A172 (cell line): ENCODE measurements around the gene PTGDS. TPM values are rescaled to one million over a fixed set of nuclear protein-coding genes. Genes with fewer than 3 reads are reported as not detected.
A peak's percentile ranks its signal among the peaks of the same experiment; 100 is the strongest.

Experiments
- DNase-seq: peaks from one replicate; pipeline ENCODE4 v3.0.0-alpha.2; 2015; ENCODE audit warnings: low spot score
- total RNA-seq: library from RNA; depleted of rRNA; stranded (reverse); fragments of >200 nt; shearing (Covaris generic); gene quantifications from 2 replicates; pipeline ENCODE4 v1.2.3, GENCODE V29; 2014; rRNA removed

PTGDS gene
- total RNA-seq, 1 experiment from 2014 or later, result not detected

DNA sequence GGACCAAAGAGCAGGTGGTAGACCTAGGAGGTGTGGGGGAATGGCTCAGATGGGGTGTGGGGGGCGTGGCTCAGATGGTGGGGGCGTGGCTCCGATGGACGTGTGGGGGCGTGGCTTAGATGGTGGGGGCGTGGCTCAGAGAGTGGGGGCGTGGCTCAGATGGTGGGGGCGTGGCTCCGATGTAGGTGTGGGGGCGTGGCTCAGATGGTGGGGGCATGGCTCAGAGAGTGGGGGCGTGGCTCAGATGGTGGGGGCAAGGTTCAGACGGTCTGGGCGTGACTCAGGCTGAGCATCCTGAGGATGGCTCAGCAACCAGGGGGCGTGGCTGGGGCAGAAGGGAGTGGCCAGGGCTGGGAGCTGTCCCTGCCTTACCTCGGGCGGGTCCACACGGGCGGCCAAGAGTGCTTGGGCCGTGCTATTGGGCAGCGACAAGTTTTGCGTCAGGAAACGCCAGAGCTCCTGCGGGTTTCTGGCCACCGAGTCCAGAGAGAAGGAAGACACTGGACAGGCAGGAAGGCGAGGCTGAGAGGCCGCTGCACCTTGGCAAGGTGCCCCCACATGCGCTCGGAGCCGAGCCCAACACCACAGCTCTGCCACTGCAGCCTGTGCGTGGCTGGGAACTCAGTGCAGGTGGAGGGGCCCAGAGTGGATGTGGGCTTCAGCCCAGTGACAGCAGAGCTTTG, 44.8 kb downstream of the PTGDS start:
- DNase-seq, result peak; percentile 95

DNA sequence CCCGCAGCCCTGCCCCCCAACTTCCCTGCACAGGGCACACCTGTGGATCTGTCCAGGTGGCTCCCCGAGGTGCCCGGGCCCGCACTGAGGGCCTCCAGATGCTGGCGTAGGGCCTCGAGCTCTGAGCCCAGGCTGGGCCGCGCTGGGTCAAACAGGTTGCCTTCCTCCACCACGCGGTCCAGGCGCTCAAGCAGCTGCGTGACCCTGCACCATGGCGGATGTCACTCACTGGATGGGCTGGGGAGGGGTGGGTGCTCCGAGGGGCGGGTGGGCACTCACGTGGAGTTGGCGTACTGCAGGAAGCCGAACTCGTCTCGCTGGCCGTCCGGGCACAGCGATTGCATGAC, 45.3 kb downstream of the PTGDS start:
- DNase-seq, result no peak

DNA sequence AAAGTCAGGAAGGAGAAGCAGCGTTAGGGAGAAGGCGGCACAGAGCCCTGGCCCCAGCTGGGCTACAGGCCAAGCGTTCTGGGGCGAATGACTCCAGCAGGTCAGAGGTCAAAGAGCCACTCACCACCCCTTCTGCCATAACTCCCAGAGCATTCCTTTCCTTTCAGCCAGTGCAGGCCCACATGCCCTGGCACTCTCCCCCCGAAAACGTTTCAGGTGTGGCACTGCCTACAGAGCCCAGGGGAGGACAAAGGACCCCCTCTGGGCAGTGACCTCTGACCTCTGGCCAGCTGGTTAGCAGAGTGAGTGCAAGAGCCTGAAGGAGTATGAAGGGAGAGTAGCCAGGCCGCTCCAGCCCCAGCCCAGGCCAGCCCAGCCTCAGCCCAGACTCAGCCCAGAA, 45.9 kb downstream of the PTGDS start:
- no peak for DNase-seq

DNA sequence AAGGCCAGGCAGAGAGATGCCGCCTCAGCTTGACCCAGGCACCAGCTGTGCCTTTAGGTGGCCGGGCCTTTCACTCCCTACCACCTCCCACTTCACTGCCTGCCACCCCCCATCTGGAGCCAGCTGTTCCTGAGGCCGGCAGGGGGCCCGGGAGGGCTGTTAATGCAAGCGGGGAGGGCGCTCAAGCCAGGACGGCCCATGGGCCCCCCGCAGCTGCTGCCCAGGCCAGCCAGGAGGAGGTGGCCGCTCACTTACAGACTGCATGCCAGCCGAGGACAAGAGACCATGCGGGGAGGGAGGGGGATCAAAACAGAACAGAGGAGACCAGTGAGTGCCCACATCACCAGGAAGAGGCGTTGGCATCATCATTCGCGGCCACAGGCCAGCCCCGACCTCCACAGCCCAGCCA, 46.3 kb downstream of the PTGDS start:
- no peak for DNase-seq

DNA sequence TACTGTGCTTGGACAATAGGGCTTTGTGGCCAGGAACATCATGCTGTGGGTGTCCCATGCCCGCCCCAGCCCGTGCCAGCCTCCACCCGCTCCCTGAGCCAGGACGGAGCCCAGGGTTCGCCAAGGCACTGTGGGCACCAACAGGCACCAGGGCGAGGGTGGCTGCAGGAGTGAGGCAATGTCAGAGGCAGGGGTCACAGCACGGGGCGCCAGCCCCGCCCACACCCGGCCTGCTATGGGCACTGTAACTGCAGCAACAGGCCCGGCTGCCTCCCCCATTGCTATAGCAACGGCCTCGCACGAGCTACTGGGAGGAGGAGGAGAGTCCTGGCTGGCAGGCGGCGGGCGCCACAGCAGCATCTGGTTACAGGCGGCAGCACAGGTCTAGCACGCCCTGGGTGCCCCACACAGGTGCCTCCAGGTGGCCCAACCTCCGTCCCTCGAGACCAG, 48.2 kb downstream of the PTGDS start:
- no peak for DNase-seq

DNA sequence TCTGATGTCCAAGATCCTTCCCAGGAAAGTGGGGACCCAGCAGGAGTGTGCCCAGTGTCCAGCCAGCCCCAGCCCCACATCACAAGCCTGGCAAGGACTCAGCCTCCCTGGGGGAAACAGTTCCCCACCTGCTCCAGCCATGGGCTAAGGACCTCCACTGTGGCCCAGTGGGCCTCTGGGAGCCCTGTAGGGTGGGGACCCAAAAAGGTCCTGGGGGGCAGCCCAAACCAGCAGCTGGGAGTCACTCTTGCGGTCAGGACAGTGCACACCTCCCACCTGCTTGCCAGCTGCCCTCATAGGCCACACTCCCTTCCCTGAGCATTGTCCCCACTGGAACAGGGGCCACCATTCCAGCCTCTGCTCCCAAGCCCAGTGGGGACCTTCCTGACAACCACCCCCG, 49.1 kb downstream of the PTGDS start:
- DNase-seq, result no peak

DNA sequence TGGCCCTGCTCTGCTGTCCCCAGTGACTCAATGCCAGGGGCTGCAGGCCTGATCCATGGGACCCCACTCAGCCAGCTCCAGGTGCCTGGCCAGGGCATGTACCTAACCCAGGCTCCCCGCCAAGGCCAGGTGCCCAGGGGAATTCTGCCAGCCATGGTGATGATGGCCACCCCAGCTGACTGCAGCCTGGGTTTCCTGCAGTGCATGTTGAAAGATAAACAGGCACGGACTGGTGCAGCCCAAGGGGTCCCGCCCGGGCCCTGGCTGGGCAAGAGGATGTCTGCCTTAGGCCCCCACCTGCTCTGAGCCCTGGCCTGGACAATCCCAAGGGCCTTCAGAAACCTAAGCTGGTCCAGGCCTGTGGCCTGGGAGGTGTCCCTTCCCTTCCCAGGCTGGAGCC, 49.5 kb downstream of the PTGDS start:
- no peak for DNase-seq

DNA sequence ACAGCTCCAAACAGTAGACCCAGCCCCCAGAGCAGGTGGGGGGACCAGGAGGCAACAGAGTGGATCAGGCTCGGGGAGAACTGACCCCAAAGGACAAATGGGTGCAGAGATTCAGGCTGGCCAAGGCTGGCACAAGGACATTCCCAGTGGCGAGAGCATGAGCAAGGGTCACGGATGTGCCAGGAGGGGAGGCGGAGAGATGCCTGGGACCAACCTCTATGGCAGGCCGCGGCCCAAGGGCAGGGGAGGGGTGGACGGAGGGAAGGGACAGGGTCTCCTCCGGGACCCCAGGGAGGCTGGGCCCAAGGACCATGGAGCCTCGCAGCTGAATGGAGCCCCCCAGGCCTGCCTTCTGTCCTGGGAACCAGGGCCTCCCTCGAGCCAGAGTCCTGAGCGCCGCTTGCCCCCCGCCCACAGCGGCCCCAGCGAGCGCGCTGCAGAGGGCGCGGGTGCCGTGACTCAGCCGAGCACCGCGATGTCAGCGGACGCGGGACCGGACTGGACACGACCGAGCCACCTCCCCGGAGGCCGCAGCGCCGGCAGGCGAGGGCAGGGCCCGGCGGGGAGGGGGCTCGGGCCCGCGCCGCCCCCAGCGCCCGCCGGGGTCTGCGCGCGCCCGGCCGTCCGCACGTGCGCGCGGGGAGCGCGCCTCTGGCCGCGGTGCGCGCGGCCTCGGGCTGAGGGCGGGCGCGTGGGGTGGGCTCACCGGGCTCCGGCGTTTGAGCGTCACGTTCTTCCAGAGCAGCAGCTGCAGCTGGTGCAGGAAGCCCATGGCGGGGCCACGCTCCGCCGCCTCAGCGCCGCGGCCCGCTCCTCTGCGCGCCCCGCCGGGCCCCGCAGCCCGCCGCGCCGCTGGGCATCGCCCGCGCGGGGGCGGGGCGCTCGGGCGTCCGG, 50.3 kb downstream of the PTGDS start, which contains the start of gene ABCA2:
ABCA2 (minus strand) TSS at position 869 of the 894 bp plus-strand sequence; CDS start at position 772, 97 bp downstream.
- no peak for DNase-seq

DNA sequence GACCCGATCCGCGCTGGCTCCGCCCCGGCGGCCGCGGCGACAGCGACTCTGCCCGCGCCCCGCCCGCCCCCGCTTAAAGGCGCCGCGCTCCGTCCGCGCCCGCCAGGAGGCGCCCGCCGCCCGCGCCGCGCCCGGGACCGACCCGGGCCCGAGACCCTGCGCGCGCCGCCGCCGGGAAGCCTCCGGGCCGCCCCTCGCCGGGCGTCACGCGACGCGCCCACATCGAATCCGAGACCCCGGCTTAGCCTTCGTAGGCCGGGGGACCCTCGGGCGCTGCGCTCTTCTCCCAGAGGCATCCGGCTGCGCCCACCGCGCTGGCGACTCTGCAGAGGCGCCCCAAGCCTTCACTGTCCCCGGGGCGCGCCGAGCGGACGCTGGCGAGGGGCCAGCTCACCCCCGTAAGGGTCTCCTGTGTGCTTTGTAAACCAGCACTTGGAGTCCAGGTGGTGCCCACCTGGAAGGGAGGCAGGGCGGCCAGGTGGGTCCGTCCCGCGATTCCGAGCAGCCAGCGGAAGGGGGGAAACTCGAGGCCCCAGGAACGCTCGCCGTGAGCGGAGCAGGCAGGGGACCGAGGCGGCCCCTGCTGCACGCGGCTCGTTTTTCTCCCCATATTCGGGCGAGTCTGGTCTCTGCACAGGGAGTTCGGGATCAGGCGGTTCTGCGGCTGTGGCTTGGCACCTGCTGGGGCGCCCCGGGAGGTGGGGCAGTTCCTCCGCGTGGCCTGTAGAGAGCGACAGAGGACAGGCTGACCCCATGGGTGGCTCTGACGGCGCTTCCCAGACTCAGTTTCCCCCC, 51.2 kb downstream of the PTGDS start:
- peak; percentile 66 for DNase-seq

DNA sequence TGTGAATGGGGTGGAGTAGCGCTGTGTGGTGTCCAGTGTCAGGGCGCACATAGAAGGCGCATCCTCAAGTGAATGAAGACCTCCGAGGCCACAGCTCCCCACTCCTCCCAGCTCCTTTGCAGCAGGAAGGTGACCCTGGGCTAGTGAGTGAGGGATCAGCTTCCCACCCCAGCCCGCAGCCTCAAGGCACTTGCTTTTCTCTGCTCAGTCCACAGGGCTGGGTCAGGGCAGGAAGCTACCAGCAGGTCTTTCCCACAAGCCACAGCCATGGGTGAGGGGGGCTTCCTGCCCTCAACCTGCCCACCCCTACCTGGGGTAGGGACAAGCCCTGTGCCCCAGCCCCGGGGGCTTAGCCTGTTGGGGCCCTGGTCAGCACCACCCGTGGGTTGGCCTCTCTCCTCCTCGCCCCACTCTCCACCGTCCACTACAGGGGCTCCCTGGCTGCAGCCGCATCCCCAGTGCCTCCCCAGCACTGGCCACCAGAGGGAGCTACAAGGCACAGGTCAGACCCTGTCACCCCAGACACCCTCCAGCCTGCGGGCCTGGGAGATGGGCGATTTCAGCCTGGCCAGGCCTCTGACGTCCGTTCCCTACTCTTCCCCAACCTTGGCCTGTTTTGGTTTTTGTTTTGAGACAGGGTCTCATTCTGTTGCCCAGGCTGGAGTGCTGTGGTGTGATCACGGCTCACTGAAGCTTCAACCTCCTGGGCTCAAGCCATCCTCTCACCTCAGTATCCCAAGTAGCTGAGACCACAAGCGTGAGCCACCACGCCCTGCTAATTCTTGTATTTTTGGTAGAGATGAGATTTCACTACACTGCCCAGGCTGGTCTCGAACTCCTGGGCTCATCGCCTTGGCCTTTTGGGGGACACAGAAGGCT, 52.0 kb downstream of the PTGDS start:
- DNase-seq, result peak; percentile 77

DNA sequence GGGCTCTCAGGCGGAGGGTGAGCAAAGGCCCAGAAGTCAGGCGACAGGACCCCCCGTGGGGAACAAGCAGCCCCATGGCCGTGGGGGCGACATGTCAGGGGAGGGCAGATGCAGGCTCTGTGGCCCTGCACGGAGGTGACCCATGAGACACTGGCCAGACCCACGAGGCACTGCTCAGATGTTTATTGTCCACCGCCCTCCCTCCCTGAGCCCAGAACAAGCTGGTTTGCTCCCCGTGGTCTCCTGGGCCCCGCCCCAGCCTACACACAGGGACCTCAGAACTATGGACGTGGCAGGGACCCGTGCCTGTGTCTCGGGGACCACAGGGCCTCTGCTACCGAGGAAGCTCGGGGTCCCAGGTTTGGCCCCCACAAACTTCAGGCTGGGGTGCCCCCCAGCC, 52.7 kb downstream of the PTGDS start:
- DNase-seq, result no peak

DNA sequence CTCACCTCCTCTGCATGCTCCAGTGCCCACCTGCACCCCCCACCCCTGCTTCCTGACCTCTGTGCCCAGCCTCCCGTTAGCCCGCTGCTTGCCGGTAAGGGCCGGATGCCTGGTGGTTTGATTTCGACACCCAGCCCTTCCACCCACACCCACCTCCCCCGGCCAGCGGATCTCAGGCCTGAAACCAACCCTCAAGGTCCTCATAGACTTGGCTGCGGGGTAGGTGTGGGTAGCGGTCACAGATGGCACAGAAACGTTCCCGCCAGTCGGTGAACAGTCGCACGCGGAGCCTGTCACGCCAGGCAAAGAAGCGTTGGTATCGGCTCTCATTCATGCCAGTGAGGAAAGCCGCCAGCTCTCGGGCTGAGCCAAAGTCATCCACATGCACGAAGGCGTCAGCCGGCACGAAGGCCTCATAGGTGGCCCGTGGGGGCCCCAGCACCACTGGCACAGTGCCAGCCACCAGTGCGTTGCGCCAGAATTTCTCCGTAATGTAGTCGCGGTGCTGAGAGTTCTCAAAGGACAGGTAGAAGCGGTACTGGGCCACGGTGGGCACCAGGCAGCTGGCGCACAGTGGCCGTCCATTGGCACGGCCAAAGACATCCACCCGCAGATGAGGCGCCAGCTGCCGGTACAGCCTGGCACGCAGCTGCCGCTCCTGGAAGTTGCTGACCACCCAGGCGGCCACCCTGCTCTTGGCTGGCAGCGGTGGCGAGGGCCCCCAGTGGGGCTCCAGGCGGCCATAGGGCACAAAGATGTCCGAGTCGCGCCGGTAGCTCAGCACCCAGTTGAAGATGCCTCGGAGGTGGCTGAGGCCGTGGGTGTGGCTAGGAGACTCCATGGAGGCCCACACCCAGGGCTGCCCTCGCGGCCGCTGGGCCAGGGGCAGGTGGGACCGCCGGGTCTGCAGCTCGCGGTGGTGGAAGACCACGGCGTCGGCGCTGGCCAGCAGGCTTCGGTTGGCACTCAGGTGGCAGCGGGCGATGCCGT, 53.5 kb downstream of the PTGDS start:
- DNase-seq, result no peak

Other genes with a start within 250 kb of the PTGDS start
- not detected in 2 replicates for gene LCN10, start 234.6 kb upstream of the PTGDS start, total RNA-seq
- not detected in 2 replicates for gene LCN6, start 229.0 kb upstream of the PTGDS start, total RNA-seq
- not detected in 2 replicates for gene LCN8, start 219.3 kb upstream of the PTGDS start, total RNA-seq
- not detected in 2 replicates for gene LCN15, start 213.0 kb upstream of the PTGDS start, total RNA-seq
- gene TMEM141, start 186.2 kb upstream of the PTGDS start, total RNA-seq, result 74.4 and 101 TPM in 2 replicates
- 0.45 and 0.55 TPM in 2 replicates for gene CCDC183, start 181.2 kb upstream of the PTGDS start, total RNA-seq
- gene RABL6, start 169.6 kb upstream of the PTGDS start, total RNA-seq, result 138 and 144 TPM in 2 replicates
- 1.8 and 2.1 TPM in 2 replicates for gene AJM1, start 135.0 kb upstream of the PTGDS start, total RNA-seq
- gene PHPT1, start 128.1 kb upstream of the PTGDS start, total RNA-seq, result 119 and 151 TPM in 2 replicates
- gene MAMDC4, start 125.2 kb upstream of the PTGDS start, total RNA-seq, result 7.3 and 8.0 TPM in 2 replicates
- gene EDF1, start 111.2 kb upstream of the PTGDS start, total RNA-seq, result 882 and 886 TPM in 2 replicates
- 20.9 and 28.4 TPM in 2 replicates for gene TRAF2, start 91.0 kb upstream of the PTGDS start, total RNA-seq
- 379 and 400 TPM in 2 replicates for gene FBXW5, start 32.8 kb upstream of the PTGDS start, total RNA-seq
- not detected in 2 replicates for gene C8G, start 32.3 kb upstream of the PTGDS start, total RNA-seq
- 0.07 and 2.2 TPM in 2 replicates for gene LCN12, start 25.2 kb upstream of the PTGDS start, total RNA-seq
- 0.26 TPM in 1 of 2 replicates, not detected in the other for gene LCNL1, start 5.5 kb downstream of the PTGDS start, total RNA-seq
- 104 and 109 TPM in 2 replicates for gene PAXX, start 14.9 kb downstream of the PTGDS start, total RNA-seq
- 126 and 133 TPM in 2 replicates for gene CLIC3, start 19.1 kb downstream of the PTGDS start, total RNA-seq
- 32.3 and 33.5 TPM in 2 replicates for gene ABCA2, start 50.7 kb downstream of the PTGDS start, total RNA-seq
- gene FUT7, start 54.6 kb downstream of the PTGDS start, total RNA-seq, result 0.07 TPM in 1 of 2 replicates, not detected in the other
- 47.4 and 49.6 TPM in 2 replicates for gene NPDC1, start 68.7 kb downstream of the PTGDS start, total RNA-seq
- not detected in 2 replicates for gene ENTPD2, start 76.6 kb downstream of the PTGDS start, total RNA-seq
- 76.4 and 92.3 TPM in 2 replicates for gene SAPCD2, start 93.1 kb downstream of the PTGDS start, total RNA-seq
- 94.6 and 109 TPM in 2 replicates for gene UAP1L1, start 100.0 kb downstream of the PTGDS start, total RNA-seq
- gene MAN1B1, start 109.5 kb downstream of the PTGDS start, total RNA-seq, result 196 and 197 TPM in 2 replicates
- gene DPP7, start 137.2 kb downstream of the PTGDS start, total RNA-seq, result 251 and 263 TPM in 2 replicates
- gene GRIN1, start 161.7 kb downstream of the PTGDS start, total RNA-seq, result not detected in 2 replicates
- not detected in 2 replicates for gene LRRC26, start 192.5 kb downstream of the PTGDS start, total RNA-seq
- not detected in 2 replicates for gene TMEM210, start 194.6 kb downstream of the PTGDS start, total RNA-seq
- 23.1 and 29.2 TPM in 2 replicates for gene ANAPC2, start 211.1 kb downstream of the PTGDS start, total RNA-seq
- 257 and 270 TPM in 2 replicates for gene SSNA1, start 211.2 kb downstream of the PTGDS start, total RNA-seq
- gene TPRN, start 223.2 kb downstream of the PTGDS start, total RNA-seq, result 26.9 and 34.5 TPM in 2 replicates
- gene TMEM203, start 228.1 kb downstream of the PTGDS start, total RNA-seq, result 115 and 120 TPM in 2 replicates
- gene NDOR1, start 228.2 kb downstream of the PTGDS start, total RNA-seq, result 23.8 and 25.5 TPM in 2 replicates
- 0.09 and 0.17 TPM in 2 replicates for gene RNF208, start 244.7 kb downstream of the PTGDS start, total RNA-seq
- gene CYSRT1, start 247.7 kb downstream of the PTGDS start, total RNA-seq, result 5.1 and 5.4 TPM in 2 replicates
- gene RNF224, start 250.0 kb downstream of the PTGDS start, total RNA-seq, result 0.86 and 1.1 TPM in 2 replicates